HG02759 (cell line): ENCODE data around the gene ZNF747.
A peak's percentile ranks its signal among the peaks of the same experiment; 100 is the strongest.
"Not testable (repeated sequence)": the region's sequence is repeated elsewhere in the genome, so short reads cannot be mapped to it uniquely, and the experiment has no call there.

Experiments
- ATAC-seq: cut with Tn5 transposase; IDR thresholded peaks from one replicate; pipeline ENCODE4 v1.9.1; 2021; ENCODE audit warnings: mild to moderate bottlenecking, moderate library complexity; ENCODE audit not compliant: unreplicated experiment

Gene ZNF747

DNA sequence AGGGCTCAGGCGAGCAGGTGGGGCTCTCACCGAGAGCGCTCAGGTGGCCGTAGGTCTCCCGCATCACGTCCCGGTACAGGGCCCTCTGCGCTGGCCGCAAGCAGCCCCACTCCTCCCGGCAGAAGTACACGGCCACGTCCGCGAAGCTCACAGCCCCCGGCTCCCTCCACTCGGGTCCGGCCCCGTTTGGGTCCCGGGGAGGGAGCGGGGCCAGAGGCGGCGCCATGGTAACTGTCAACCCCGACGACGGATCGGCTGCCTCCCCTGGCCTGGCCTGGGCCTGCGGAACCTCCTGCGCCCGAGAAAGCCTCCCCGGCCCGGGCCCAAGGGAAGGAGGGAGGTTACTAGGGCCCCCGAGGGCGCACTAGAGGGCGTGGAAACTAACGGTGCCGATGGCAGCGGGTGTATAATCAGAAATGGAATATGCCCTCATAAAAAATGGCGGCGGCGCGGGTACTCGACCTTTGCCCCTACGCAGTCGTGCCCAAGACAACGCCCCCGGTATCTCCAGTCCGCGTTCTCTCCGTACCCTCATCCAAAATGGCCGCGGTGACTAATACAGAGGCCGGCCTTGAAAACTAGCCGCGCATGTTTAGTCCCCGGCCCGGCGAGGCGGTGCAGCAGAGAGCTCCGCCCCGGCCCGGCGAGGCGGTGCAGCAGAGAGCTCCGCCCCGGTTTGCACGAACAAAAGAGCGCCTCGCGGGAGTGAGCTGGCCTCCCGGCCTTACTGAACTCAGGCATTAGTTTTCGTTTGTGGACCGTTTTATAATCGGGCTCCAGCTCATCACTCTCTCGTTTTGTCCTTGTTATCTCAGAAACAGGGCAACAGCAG lies 23.5 kb upstream of the ZNF747 start, which contains the start of gene ZNF764:
ZNF764 (minus strand) TSS at position 418 of the 832 bp plus-strand sequence; CDS start at position 226, 192 bp downstream.
- peak; percentile 89 for ATAC-seq

- ATAC-seq, result peak; percentile 8
Measured at GRCh38 chr16:30557707-30557956, 23.0 kb upstream of the ZNF747 start.

GRCh38 chr16:30556125-30556473 lies 21.4 kb upstream of the ZNF747 start:
- no peak for ATAC-seq

GRCh38 chr16:30555315-30556124 lies 20.9 kb upstream of the ZNF747 start:
- ATAC-seq, result no peak

GRCh38 chr16:30554557-30555314 lies 20.1 kb upstream of the ZNF747 start:
- no peak for ATAC-seq

DNA sequence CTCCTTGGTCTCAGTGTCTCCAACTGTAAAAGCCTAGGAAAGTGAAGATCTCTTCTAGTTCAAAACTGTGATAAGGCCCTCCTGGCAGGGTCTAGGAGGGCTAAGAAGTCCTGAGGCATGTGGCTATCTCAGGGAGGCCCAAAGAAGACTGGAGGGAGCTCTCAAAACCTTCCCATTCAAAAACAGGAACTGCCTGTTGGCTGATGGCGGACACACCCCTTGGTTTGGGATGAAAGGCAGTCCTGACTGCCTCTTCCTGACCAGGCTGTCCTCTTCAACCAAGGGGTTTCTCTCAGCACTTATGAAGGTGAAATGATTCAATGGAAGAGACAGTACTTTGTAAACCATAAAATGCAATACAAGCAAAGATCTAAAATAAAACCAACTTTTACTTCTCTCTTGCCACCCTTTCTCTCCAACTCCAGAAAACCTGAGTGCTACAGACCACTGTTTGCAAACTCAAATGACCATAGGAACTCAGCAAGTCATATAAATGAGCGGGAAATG lies 18.8 kb upstream of the ZNF747 start:
- ATAC-seq, result no peak

- no peak for ATAC-seq
Measured at GRCh38 chr16:30552956-30553355, 18.3 kb upstream of the ZNF747 start.

GRCh38 chr16:30551781-30552180 lies 17.1 kb upstream of the ZNF747 start:
- ATAC-seq, result no peak

DNA sequence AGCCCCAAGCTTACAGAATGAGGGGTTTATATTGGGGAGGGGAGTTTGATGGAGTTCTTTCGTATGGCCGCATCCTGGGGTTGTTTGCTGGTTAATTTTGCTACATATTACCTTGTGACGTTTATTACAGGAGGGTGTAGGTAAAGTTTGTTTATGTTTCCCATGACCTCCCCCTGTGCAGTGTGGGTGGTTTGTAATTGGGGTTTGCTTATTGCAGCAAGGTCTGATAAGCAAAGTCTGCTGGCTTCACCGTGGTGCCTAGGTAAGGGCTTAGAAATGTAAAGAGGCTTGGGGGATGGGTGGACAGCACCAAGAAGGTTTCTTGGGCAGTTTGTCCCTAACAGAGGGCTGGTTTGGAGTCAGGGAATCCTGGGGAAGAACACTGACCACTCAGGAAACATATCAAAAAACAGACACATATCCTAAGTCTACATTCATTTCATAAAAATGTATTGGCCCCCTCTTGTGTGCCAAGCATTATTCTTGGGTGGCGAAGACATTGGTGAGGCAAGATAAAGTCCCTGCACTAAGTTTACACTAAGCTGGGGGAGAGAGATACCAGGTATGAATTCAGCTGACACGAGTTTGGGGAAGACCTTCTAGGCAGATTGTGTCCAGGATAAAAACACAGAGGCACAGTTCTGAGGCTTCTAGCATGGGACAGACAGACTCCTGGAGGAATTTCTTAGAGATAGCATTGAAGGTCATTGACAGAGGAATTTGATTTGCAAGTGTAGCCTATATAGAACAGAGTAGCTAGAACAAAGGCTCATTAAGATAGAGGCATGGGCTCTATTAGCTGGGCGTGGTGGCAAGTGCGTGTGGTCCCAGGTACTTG lies 14.0 kb upstream of the ZNF747 start:
- ATAC-seq, result no peak

- no peak for ATAC-seq
Measured at GRCh38 chr16:30546115-30546514, 11.5 kb upstream of the ZNF747 start.

DNA sequence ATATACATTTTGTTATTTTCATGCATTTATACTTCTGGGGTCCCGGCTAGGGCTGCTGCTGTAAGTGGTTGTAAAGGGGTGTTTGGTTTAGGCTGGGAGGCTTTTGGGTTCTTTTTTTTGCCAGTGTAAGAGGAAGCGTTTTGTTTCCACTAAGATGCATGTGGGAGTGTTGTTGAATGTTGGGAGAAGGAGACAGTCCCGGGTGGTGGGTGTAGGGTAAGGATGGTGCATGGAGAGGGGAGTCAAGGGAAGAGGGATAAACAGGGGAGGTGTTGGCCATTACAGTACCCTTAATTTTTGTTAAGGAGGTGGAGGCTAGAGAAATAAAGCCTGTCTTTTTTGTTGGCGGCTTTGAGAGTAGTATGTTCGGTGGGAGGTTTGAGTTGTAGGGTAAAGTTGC lies 8.4 kb upstream of the ZNF747 start:
- ATAC-seq, result no peak

DNA sequence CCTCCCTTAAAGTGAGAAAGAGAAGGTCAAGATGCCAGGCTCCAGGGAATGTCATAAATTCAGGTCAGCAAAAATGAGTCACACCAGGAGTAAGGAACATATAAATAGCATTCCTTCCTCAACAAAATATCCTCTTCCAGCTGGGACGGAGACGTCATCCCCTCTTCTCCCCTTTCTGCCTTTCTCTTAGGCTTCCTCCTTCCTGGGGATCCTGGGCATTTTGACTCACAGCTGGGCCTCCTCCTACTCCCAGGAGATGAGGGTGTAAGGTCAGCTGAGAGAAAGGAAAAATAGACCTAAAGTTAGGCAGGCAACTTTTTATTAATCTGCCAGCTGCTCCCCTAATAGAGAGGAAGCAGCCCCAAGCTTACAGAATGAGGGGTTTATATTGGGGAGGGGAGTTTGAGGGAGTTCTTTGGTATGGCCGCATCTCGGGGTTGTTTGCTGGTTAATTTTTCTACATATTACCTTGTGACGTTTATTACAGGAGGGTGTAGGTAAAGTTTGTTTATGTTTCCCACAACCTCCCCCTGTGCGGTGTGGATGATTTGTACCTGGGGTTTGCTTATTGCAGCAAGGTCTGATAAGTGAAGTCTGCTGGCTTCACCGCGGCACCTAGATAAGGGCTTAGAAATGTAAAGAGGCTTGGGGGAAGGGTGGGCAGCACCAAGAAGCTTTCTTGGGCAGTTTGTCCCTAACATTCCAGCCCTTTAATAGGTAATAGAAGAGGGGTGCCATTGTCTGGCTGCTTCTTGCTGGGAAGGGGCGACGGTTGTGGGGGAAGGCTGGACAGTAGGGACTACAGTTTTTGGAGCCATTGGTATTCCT lies 7.1 kb upstream of the ZNF747 start:
- ATAC-seq, result no peak

- ATAC-seq, result not testable (repeated sequence)
Measured at GRCh38 chr16:30540916-30541464, 6.3 kb upstream of the ZNF747 start.

GRCh38 chr16:30539986-30540526 lies 5.4 kb upstream of the ZNF747 start:
- ATAC-seq, result not testable (repeated sequence)

- no peak for ATAC-seq
Measured at GRCh38 chr16:30539000-30539964, 4.6 kb upstream of the ZNF747 start.

DNA sequence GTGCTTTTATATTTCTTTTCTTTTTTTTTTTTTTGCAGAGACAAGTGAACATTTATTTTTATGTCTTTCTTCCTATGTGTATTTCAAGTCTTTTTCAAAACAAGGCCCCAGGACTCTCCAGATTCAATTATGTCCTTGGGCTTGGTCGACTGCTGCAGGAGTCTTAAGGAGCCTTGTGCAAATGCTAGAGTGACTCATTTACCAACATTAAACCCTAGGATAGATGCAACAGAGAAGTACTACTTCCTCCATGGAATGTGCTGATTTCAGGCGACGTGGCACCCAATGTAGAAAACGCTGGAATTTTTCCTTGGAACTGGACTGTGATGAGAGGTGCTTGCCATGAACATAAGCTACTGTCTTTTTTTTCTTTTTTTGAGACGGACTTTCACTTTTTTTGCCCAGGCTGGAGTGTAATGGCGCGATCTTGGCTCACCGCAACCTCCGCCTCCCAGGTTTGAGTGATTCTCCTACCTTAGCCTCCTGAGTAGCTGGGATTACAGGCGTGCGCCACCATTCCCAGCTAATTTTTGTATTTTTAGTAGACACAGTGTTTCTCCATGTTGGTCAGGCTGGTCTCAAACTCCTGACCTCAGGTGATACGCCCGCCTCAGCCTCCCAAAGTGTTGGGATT lies 1.9 kb upstream of the ZNF747 start:
- ATAC-seq, result not testable (repeated sequence)

DNA sequence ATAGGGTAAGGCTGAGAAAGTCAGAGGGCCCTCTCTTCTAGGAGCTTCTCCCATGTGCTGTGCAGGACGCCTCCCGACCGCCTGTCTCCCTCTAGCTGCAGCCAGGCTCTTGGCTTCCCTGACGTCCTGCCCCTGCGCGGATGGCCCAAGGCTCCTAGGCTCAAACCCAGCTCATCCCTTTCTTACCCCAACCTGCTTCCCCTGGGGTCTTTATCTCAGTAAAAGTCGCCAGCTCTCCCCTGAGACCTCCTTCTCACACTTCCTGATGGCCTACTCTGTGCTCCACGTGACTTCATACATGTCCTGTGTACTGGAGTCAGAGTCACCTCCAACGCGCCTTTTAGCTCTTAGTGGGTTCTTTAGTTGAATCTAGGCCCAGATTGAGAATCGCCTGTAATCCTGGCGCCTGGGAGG lies 1.1 kb upstream of the ZNF747 start:
- peak; percentile 46 for ATAC-seq
